ENCODE data around the gene DMXL2.
A peak's percentile ranks its signal among the peaks of the same experiment; 100 is the strongest.
"Not testable (repeated sequence)": the region's sequence is repeated elsewhere in the genome, so short reads cannot be mapped to it uniquely, and the experiment has no call there.

Gene DMXL2

DNA sequence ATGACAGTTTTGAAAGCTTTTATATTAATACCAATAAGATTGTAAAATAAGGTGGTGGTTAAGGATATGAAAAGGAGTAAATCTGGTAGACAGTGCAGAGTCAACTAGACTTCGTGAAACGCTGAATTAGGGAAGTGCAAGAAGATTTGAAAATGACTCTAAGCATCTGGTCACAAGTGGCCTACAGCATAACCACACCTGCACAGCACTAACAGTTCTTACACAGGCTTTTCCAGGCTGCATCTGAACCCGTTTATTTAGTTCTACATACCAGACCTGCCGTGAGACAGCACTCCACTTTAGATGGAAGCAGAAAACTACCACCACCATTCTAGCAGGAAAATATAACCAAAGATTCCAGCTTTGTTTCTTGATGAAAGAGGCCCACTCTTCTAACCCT is 1.9 kb downstream of the DMXL2 start:
- no peaks in the 10 kb centered on the region for H3K27me3 ChIP-seq (replicated peaks; ENCODE audit: control insufficient read depth, insufficient read depth, low read length)
- no peaks in the 10 kb centered on the region for H3K36me3 ChIP-seq (ENCODE audit: control insufficient read depth, insufficient read depth, low read length)
- TF ChIP-seq, protein P1, sequence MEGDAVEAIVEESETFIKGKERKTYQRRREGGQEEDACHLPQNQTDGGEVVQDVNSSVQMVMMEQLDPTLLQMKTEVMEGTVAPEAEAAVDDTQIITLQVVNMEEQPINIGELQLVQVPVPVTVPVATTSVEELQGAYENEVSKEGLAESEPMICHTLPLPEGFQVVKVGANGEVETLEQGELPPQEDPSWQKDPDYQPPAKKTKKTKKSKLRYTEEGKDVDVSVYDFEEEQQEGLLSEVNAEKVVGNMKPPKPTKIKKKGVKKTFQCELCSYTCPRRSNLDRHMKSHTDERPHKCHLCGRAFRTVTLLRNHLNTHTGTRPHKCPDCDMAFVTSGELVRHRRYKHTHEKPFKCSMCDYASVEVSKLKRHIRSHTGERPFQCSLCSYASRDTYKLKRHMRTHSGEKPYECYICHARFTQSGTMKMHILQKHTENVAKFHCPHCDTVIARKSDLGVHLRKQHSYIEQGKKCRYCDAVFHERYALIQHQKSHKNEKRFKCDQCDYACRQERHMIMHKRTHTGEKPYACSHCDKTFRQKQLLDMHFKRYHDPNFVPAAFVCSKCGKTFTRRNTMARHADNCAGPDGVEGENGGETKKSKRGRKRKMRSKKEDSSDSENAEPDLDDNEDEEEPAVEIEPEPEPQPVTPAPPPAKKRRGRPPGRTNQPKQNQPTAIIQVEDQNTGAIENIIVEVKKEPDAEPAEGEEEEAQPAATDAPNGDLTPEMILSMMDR (IDR thresholded peaks at IDR 0.05; ENCODE audit: insufficient read depth, low read length, poor library complexity, severe bottlenecking), result no peak
- peak overlapping the region; percentile 73 for H3K4me3 ChIP-seq (replicated peaks; ENCODE audit: low read depth, low read length)
- peak; percentile 31 for DNase-seq (ENCODE audit: extremely low read depth, insufficient read length)

DNA sequence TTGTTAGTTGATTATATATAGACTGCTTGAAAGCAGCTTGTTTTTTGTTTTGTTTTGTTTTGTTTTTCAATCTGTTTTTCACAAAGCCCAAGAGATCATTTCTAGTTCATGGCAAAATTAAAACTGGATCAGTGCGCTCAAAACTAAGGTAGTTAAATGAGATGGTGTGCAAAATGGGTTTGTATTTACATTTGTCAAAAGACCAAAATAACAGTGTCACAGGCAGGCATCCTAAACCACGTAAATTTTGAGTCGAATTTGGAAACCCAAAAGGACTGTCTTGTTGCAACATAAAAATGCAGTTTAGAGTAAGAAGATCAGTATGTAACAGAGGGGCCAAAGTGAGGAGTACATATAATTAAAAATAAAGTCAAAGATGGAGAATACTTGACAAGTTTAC is 2.4 kb downstream of the DMXL2 start:
- Histone ChIP-seq H3K4me3 (replicated peaks; ENCODE audit: low read depth, low read length) (no peak overlapping the region), H3K36me3 (ENCODE audit: control insufficient read depth, insufficient read depth, low read length) (no peaks in the 10 kb centered on the region), H3K27me3 (replicated peaks; ENCODE audit: control insufficient read depth, insufficient read depth, low read length) (no peaks in the 10 kb centered on the region)
- no peak for DNase-seq (ENCODE audit: extremely low read depth, insufficient read length)
- TF ChIP-seq, protein P1 (IDR thresholded peaks at IDR 0.05; ENCODE audit: insufficient read depth, low read length, poor library complexity, severe bottlenecking), result no peak

GRCh38 chr15:51619331-51620035 is 3.1 kb downstream of the DMXL2 start:
- Histone ChIP-seq H3K36me3 (ENCODE audit: control insufficient read depth, insufficient read depth, low read length) (no peaks in the 10 kb centered on the region), H3K27me3 (replicated peaks; ENCODE audit: control insufficient read depth, insufficient read depth, low read length) (no peaks in the 10 kb centered on the region), H3K4me3 (replicated peaks; ENCODE audit: low read depth, low read length) (no peak overlapping the region)
- DNase-seq (ENCODE audit: extremely low read depth, insufficient read length), result no peak
- TF ChIP-seq, protein P1 (IDR thresholded peaks at IDR 0.05; ENCODE audit: insufficient read depth, low read length, poor library complexity, severe bottlenecking), result no peak

DNA sequence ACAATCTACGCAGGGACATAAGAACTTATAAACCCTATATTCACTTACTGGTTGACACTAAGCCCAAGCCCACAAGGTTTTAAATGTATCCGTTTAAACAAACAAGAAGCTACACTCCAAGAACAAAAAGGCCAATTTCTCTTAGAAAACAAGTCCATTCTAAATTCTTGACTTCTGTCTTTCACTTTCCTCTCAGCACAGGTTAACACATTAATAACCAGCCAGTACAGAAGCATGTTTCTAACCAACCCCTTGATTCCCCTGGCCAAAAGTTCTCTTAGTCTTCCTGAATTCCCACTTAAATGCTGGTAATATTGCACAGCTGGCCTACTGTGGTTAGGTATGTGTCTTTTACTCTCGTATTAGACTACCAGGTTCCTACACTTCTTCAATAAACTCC is 4.7 kb downstream of the DMXL2 start:
- TF ChIP-seq, protein P1 (IDR thresholded peaks at IDR 0.05; ENCODE audit: insufficient read depth, low read length, poor library complexity, severe bottlenecking), result no peak

DNA sequence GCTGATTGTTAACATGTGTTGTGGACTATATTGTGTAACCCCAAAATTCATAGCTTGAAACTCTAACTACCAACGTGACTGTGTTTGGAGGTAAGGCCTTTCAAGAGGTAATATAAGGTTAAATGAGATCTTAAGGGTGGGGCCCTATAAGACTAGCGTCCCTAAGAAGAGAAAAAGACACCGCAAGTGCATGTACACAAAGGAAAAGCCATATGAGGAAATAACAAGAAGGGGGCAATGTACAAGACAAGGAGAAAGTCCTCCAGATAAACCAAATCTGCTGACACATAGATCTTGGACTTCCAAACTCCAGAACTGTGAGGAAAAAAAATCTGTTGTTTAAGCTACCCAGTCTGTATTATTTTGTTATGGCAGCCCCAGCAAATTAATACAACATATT is 8.6 kb downstream of the DMXL2 start:
- H3K4me3 ChIP-seq (replicated peaks; ENCODE audit: low read depth, low read length), result no peak overlapping the region
- TF ChIP-seq, protein P1 (IDR thresholded peaks at IDR 0.05; ENCODE audit: insufficient read depth, low read length, poor library complexity, severe bottlenecking), result no peak
- no peaks in the 10 kb centered on the region for H3K36me3 ChIP-seq (ENCODE audit: control insufficient read depth, insufficient read depth, low read length)
- no peak for DNase-seq (ENCODE audit: extremely low read depth, insufficient read length)
- H3K27me3 ChIP-seq (replicated peaks; ENCODE audit: control insufficient read depth, insufficient read depth, low read length), result no peaks in the 10 kb centered on the region

More for the DNA sequence above, 4.7 kb downstream of the DMXL2 start:
- H3K4me3 ChIP-seq (replicated peaks; ENCODE audit: low read depth, low read length), result no peak overlapping the region
- H3K36me3 ChIP-seq (ENCODE audit: control insufficient read depth, insufficient read depth, low read length), result no peaks in the 10 kb centered on the region
- DNase-seq (ENCODE audit: extremely low read depth, insufficient read length), result no peak
- H3K27me3 ChIP-seq (replicated peaks; ENCODE audit: control insufficient read depth, insufficient read depth, low read length), result no peaks in the 10 kb centered on the region

- not testable (repeated sequence) for DNase-seq (ENCODE audit: extremely low read depth, insufficient read length); H3K27me3 ChIP-seq (replicated peaks; ENCODE audit: control insufficient read depth, insufficient read depth, low read length); H3K36me3 ChIP-seq (ENCODE audit: control insufficient read depth, insufficient read depth, low read length); H3K4me3 ChIP-seq (replicated peaks; ENCODE audit: low read depth, low read length)
Observed at GRCh38 chr15:51612669-51613068, 9.9 kb downstream of the DMXL2 start.

GRCh38 chr15:51603462-51603948 is 19.1 kb downstream of the DMXL2 start:
- not testable (repeated sequence) for H3K4me3 ChIP-seq (replicated peaks; ENCODE audit: low read depth, low read length); DNase-seq (ENCODE audit: extremely low read depth, insufficient read length); H3K27me3 ChIP-seq (replicated peaks; ENCODE audit: control insufficient read depth, insufficient read depth, low read length); H3K36me3 ChIP-seq (ENCODE audit: control insufficient read depth, insufficient read depth, low read length)
